CD4-positive, alpha-beta T cell (primary cell): ENCODE results near the gene PHYKPL. TPM values are rescaled to one million over a fixed set of nuclear protein-coding genes. Genes with fewer than 3 reads are reported as not detected.

ENCODE experiments used
- ATAC-seq: fragments of 200-7000 bp; cut with Tn5 transposase; one replicate; pipeline ENCODE4 v1.10.0; 2022; ENCODE audit warnings: mild to moderate bottlenecking; ENCODE audit not compliant: poor library complexity
- CTCF ChIA-PET: fragments of 350-600 bp; sonication (Branson Sonifier 250); formaldehyde crosslinking; loops from one replicate; lab custom pipeline; 2021; ENCODE audit warnings: antibody characterized with exemption, inconsistent platforms; lab: Charles Lee
- POLR2A ChIA-PET: fragments of 350-600 bp; sonication (Branson Sonifier 250); formaldehyde crosslinking; loops from one replicate; lab custom pipeline; 2021; ENCODE audit warnings: antibody characterized with exemption, inconsistent platforms; lab: Charles Lee
- DNase-seq, 14 experiments: peaks; one replicate each; pipeline ENCODE4 v3.0.0-alpha.2; 2013 to 2020; ENCODE audit warnings: mixed read lengths in 2 of 14
- H3K27ac ChIP-seq, 2 donors: one replicate each; pipeline versions ENCODE4 v1.5.1 to v1.7.0; 2013; ENCODE audit warnings: low read length in 2 of 2, low read depth in 1 of 2, mild to moderate bottlenecking in 1 of 2
- H3K27me3 ChIP-seq, 2 experiments: 1 replicate in 1 of 2; 2 replicates in 1 of 2; pipeline versions ENCODE4 v1.6.1 to v1.7.0; 2013; ENCODE audit warnings: low read length in 2 of 2, control low read depth in 1 of 2, mild to moderate bottlenecking in 1 of 2, moderate library complexity in 1 of 2; ENCODE audit not compliant: insufficient read depth in 2 of 2, control insufficient read depth in 1 of 2
- H3K36me3 ChIP-seq: one replicate; pipeline ENCODE4 v1.6.1; 2013; ENCODE audit warnings: low read length, control low read depth; ENCODE audit not compliant: insufficient read depth
- H3K4me1 ChIP-seq: one replicate; pipeline ENCODE4 v1.6.1; 2013; ENCODE audit warnings: low read length, control low read depth; ENCODE audit not compliant: insufficient read depth
- H3K4me3 ChIP-seq: one replicate; pipeline ENCODE4 v1.5.1; 2013; ENCODE audit warnings: mild to moderate bottlenecking, low read length, moderate library complexity
- H3K9me3 ChIP-seq, 2 experiments: 1 replicate in 1 of 2; 2 replicates in 1 of 2; pipeline versions ENCODE4 v1.6.1 to v1.7.0; 2013; ENCODE audit warnings: low read length in 2 of 2, mild to moderate bottlenecking in 2 of 2, control low read depth in 1 of 2, moderate library complexity in 1 of 2; ENCODE audit not compliant: control insufficient read depth in 1 of 2, insufficient read depth in 1 of 2
- H3K27ac Mint-ChIP-seq: one replicate; pipeline ENCODE4 v1.8.0; 2020; ENCODE audit warnings: mixed read lengths
- H3K27me3 Mint-ChIP-seq: one replicate; pipeline ENCODE4 v1.8.0; 2021; ENCODE audit warnings: mixed read lengths
- H3K36me3 Mint-ChIP-seq: one replicate; pipeline ENCODE4 v1.8.0; 2021; ENCODE audit warnings: low read depth, mixed read lengths
- H3K4me1 Mint-ChIP-seq: one replicate; pipeline ENCODE4 v1.8.0; 2021; ENCODE audit warnings: low read depth, mixed read lengths
- H3K4me3 Mint-ChIP-seq: one replicate; pipeline ENCODE4 v1.8.0; 2020; ENCODE audit warnings: mild to moderate bottlenecking, mixed read lengths
- H3K9me3 Mint-ChIP-seq: one replicate; pipeline ENCODE4 v1.8.0; 2020; ENCODE audit warnings: mixed read lengths
- CTCF ChIP-seq: fragments of 200-600 bp; IDR thresholded peaks from one replicate; pipeline ENCODE4 v1.8.0; 2022; ENCODE audit warnings: antibody characterized with exemption, mild to moderate bottlenecking
- intact Hi-C, 2 experiments: fragments of 100-400 bp; cut with DNase I in 1 of 2; cut with micrococcal nuclease in 1 of 2; formaldehyde crosslinking; loops; one replicate each; pipeline versions ENCODE4 v1.15.1 to v1.9.0; 2023 to 2025; cut with DNase I, micrococcal nuclease
- total RNA-seq, 174 experiments: library from RNA in 2 of 174; stranded (reverse) in 2 of 174; gene quantifications; one replicate each; pipeline ENCODE4 v1.2.3 and lab custom pipeline; 2021 to 2026

PHYKPL gene
- total RNA-seq, 2 experiments from 2014 or later, result 90.9 to 92.8 TPM

DNA sequence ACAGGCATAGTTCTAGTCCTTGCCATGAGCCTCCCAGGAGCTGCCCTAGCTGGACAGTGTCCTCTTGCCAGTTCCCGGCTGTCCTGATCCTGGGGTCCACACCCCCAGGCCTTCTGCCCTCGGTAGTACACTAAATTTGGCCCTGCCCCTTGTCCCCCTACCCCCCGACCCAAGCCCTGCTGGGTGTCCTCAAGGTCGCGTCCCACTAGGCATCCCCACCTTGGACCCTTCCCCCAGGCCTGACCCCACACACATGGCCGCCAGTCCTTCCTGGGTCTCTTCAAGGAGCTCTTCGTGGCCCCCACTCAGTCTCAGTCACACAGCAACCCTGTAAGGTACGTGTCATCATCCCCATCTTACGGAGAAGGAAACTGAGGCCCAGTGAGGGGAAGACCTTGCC is 40.0 kb upstream of the PHYKPL start:
- POLR2A ChIA-PET, result no interaction called here
- H3K36me3 ChIP-seq, result no peaks in the 10 kb centered on the region
- Mint-ChIP-seq H3K27ac (no peak overlapping the region), H3K36me3 (no peaks in the 10 kb centered on the region), H3K4me3 (no peak overlapping the region), H3K27me3 (peaks cover 2% of the 10 kb centered on the region), H3K9me3 (no peaks in the 10 kb centered on the region), H3K4me1 (no peaks in the 10 kb centered on the region)
- no peak for ATAC-seq
- DNase-seq, result no peak
- intact Hi-C loops, result no loop called here
- H3K27me3 ChIP-seq, result no peaks in the 10 kb centered on the region
- peaks cover 0 to 17% of the 10 kb centered on the region in 2 experiments for H3K9me3 ChIP-seq
- H3K27ac ChIP-seq, result no peak overlapping the region
- no peak overlapping the region for H3K4me3 ChIP-seq
- no peak for TF ChIP-seq CTCF
- H3K4me1 ChIP-seq, result no peaks in the 10 kb centered on the region
- CTCF ChIA-PET, result no interaction called here

GRCh38 chr5:178271726-178272479 is 39.3 kb upstream of the PHYKPL start:
- CTCF ChIA-PET, result no interaction called here
- TF ChIP-seq CTCF, result no peak

GRCh38 chr5:178271231-178271630 is 38.6 kb upstream of the PHYKPL start:
- H3K4me3 ChIP-seq, result no peak overlapping the region
- ATAC-seq (no peak), DNase-seq (no peak)
- H3K4me3 Mint-ChIP-seq, result no peak overlapping the region
- H3K36me3 Mint-ChIP-seq, result no peaks in the 10 kb centered on the region
- no peaks in the 10 kb centered on the region for H3K9me3 Mint-ChIP-seq
- ChIA-PET POLR2A (no interaction called here), CTCF (no interaction called here)
- TF ChIP-seq CTCF, result no peak
- intact Hi-C loops, result no loop called here
- no peaks in the 10 kb centered on the region for H3K27me3 ChIP-seq
- peaks cover 0 to 13% of the 10 kb centered on the region in 2 experiments for H3K9me3 ChIP-seq
- H3K36me3 ChIP-seq, result no peaks in the 10 kb centered on the region
- no peaks in the 10 kb centered on the region for H3K4me1 Mint-ChIP-seq
- no peaks in the 10 kb centered on the region for H3K4me1 ChIP-seq
- no peak overlapping the region for H3K27ac ChIP-seq
- H3K27me3 Mint-ChIP-seq, result no peaks in the 10 kb centered on the region
- H3K27ac Mint-ChIP-seq, result no peak overlapping the region

More at GRCh38 chr5:178271726-178272479, 39.3 kb upstream of the PHYKPL start:
- H3K4me1 ChIP-seq, result no peaks in the 10 kb centered on the region
- H3K27me3 ChIP-seq, result no peaks in the 10 kb centered on the region
- no peaks in the 10 kb centered on the region for H3K4me1 Mint-ChIP-seq
- intact Hi-C loops, result no loop called here
- no peak overlapping the region for H3K27ac ChIP-seq
- H3K27ac Mint-ChIP-seq, result no peak overlapping the region
- no peak overlapping the region for H3K4me3 ChIP-seq
- no peaks in the 10 kb centered on the region for H3K27me3 Mint-ChIP-seq
- H3K9me3 Mint-ChIP-seq, result no peaks in the 10 kb centered on the region
- DNase-seq (no peak), ATAC-seq (no peak)
- H3K4me3 Mint-ChIP-seq, result no peak overlapping the region
- POLR2A ChIA-PET, result no interaction called here
- no peaks in the 10 kb centered on the region for H3K36me3 ChIP-seq
- no peaks in the 10 kb centered on the region for H3K36me3 Mint-ChIP-seq
- H3K9me3 ChIP-seq, result peaks cover 0 to 17% of the 10 kb centered on the region in 2 experiments
